GM08714 (cell line): ENCODE results near the gene CLPSL2.
"Not testable (repeated sequence)": the region's sequence is repeated elsewhere in the genome, so short reads cannot be mapped to it uniquely, and the experiment has no call there.

Experiments used
- H3K4me3 ChIP-seq: fragments of 200-500 bp; sonication (Bioruptor generic); 2 replicates; pipeline ENCODE4 v1.5.1; 2014; ENCODE audit warnings: mild to moderate bottlenecking, low read length, inconsistent platforms
- ZNF274 ChIP-seq: IDR thresholded peaks from 2 replicates; pipeline ENCODE4 v1.6.1; 2012; ENCODE audit warnings: mild to moderate bottlenecking, low read depth, low read length

CLPSL2 gene, protein sequence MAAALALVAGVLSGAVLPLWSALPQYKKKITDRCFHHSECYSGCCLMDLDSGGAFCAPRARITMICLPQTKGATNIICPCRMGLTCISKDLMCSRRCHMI

DNA sequence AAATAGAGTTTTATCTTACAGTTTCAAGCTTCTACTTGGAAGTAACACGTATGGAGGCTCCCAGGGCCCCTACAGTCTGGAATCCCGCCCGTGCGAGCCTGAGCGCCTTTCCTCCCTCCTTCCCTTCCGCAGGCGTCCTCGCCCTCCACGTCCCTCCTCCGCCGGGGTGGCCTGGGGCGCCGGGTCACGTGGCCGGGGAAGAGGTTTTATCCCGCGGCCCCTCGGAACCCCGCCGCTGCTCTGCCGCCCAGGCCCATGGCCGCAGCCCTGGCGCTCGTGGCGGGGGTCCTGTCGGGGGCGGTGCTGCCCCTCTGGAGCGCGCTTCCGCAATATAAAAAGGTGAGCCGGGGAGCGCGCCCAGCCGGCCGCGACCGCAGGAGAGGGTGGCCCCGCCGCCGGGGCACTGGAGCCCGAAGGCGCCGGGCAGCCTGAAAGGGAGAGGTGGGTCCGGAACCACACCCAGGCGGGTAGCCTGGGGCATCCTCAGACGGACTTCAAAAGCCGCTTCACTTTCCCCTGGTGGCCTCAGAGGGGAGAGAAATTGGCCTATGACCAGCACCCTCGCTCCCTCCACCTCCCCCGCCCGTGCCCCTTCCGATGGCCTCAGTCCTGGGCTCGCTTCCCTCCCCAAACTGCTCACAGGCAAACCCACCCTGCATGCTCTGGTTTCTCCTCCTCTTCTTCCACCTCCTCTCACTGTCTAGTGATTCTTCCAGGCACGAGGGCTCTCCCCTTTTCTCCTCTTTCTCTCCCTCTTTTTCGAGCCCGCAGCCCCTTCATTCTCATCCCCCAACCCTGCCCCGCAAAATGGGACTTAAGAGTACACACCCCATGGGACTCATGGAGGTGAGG lies at the start of gene CLPSL2:
Gene CLPSL2, plus strand, starts transcription at position 235 of the 852 bp plus-strand sequence. Its CDS starts 21 bp downstream, at position 256.
- TF ChIP-seq ZNF274, result no peak
- H3K4me3 ChIP-seq, result peak within 1 kb of the TSS; percentile 34; the same call in 1 of the 2 replicates

- H3K4me3 ChIP-seq, result peak overlapping the region; percentile 10; the same call in 1 of the 2 replicates
- no peak for TF ChIP-seq ZNF274
These were observed 49.0 kb upstream of the CLPSL2 start for GRCh38 chr6:35727231-35727934.

GRCh38 chr6:35727935-35728682 lies 48.3 kb upstream of the CLPSL2 start:
- H3K4me3 ChIP-seq, result peak overlapping the region; percentile 18; the same call in 1 of the 2 replicates
- no peak for TF ChIP-seq ZNF274

DNA sequence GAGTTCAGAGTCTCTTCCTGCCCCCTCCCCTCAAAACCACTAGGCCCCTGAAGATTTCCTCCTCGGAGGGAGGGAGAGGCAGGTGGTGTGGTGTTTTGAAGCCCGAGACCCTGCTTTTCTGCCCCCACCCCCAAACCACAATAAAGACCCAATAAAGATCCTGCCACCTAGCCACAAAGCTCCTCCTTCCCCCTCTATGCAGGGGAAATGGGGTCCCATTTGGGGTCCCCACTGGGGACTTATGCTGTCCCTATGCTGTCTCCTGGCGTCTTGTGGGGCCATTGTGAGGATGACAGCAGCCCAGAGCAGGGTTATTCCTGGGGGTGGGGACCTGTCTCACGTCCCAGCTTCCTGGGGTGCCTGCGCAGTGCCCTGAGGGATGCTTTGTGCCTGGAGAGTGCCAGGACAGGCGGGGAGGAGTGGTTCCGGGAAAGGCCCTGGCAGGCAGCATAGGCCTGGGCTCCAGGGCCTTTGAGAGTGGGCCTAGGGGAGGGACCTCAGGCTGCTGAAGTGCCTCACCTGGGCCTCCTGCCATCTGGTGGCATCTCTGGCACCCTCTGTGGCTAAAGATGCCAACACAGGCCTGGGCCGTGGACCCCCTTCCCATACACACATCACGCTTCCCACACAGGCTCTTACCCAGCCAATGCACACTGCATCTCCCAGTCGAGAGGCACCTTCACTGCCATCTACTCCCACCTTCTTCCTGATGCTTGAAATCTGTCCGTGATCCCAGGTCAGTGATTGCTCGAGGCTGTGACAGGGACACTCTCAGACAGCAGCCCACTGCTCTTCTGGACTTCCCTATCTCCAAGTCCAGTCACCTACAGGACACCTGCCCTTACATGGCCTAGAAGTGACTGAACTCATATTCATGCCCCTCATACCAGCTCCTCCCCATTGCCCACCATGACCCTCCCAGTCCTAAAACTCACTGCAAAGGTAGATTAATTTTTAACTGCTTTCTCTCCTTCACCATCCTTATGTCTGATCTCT lies 47.4 kb upstream of the CLPSL2 start:
- no peak overlapping the region; the same call in 1 of the 2 replicates for H3K4me3 ChIP-seq
- TF ChIP-seq ZNF274, result no peak

- no peak for TF ChIP-seq ZNF274
- no peak overlapping the region for H3K4me3 ChIP-seq
These were observed 46.7 kb upstream of the CLPSL2 start for GRCh38 chr6:35729722-35730121.

DNA sequence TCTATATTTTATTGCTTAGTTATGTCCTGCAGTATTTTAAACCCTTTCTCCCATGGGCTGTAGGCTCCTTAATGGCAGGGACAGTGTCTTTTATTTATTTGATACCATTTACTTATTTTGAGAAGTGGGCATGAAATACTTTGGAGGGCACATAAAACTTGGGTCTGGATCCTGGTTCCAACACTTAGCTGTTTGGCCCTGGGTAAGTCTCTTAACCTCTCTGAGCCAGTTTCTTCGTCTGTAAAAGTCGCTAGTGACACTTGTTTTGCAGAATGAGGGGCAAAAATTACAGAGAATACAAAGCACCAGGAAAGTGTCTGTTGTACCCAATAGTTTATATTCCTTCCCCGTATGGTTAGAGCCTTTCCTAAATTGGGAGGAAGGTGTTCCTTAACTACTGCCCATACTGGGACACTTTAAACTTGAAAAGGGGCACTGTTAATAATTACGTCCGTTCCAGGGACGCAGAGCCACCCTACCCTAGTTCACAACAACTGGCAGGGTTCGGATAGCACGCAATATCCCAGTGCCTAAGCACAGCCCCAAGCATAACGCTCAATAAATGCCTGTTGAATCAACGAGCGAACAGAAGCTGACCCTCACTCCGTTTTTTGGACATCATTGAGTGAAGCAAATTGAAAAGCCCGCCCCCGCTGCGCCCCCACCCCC lies 45.5 kb upstream of the CLPSL2 start:
- peak overlapping the region; percentile 37; the same call in 1 of the 2 replicates for H3K4me3 ChIP-seq
- TF ChIP-seq ZNF274, result no peak

GRCh38 chr6:35731414-35731735 lies 45.0 kb upstream of the CLPSL2 start:
- peak overlapping the region; percentile 78 for H3K4me3 ChIP-seq
- no peak for TF ChIP-seq ZNF274

DNA sequence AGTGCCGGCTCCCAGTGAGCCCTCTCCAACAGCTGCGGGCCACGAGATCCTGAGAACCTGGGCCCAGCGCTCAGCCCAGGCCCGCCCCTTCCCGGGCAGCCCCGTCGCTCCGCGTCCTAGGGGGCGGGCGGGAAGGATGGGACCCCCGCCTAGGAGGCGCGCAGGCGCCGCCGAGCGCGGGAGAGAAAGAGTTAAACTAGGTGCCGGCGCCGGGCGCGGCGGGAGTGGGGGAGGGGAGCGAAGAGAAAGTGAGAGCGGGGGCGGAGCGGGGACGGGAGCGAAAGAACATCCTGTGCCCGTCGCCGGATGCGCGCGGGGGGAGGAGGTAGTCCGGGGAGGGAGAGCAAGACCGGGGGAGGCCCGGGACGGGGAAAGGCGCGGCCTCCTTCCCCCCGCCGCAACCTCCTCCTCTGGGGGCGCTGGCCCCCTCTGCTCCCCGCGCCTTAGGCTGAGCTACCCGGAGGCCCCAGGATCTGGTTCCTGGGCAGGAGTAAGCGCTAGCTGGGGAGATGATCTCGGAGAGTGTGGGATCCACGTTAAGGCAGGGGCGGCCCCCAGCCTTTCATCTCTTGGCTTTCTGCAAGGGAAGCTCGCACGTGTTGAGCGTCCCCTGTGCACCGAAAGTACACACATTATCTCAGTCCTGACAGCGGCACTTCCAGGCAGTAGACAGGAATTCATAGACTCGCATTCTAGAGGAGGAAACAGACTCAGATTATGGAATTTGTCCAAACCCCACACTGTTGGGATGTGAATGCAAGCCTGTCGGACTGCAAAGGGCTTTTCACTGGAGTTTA lies 44.5 kb upstream of the CLPSL2 start:
- H3K4me3 ChIP-seq, result peak overlapping the region; percentile 78
- no peak for TF ChIP-seq ZNF274

DNA sequence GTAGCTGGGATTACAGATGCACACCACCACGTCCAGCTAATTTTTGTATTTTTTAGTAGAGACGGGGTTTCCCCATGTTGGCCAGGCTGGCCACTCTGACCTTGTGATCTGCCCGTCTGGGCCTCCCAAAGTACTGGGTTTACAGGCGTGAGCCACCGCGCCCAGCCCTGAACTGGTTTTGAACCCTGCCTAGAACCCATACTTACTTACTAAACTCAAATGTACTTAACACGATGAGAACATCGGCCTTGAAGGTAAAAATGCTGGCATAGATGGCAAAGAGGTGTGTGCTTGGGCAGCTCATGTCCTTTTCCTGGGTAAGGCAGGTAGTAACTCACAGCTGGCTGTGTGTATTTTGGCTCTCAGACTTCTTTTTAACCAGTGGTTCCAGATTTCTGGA lies 42.8 kb upstream of the CLPSL2 start:
- H3K4me3 ChIP-seq, result no peak overlapping the region
- TF ChIP-seq ZNF274, result no peak

- not testable (repeated sequence) for H3K4me3 ChIP-seq
These were observed 42.1 kb upstream of the CLPSL2 start for GRCh38 chr6:35734319-35734718.

DNA sequence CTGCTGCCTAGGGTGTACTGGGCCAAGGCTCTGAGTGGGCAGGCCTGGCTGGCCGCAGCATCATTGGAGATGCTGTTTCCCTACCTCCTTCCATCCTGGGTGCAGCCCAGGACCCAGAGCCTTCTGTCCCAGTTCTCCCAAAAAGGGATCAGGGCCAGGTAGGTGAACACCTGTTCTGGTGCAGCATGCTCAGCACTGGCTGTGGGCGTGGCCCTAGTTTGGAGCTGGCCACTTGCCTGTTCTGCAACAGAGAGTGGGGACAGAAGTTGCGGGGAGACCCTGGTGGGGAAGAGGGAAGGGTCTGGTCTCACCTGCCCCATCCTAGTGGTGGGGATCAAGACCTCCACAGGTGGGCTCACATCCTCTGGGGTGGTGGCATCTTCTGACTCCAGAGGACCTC lies 40.9 kb upstream of the CLPSL2 start:
- TF ChIP-seq ZNF274, result no peak
- no peak overlapping the region for H3K4me3 ChIP-seq
